Neuronal stem cell (in vitro differentiated cells): ENCODE results near the gene THEM4.

Source experiments
- DNase-seq: peaks from one replicate; pipeline ENCODE4 v3.0.0-alpha.2; 2013; ENCODE audit warnings: low spot score
- H2AFZ ChIP-seq: one replicate; pipeline ENCODE4 v1.6.1; 2013; ENCODE audit warnings: mild to moderate bottlenecking, low read length, inconsistent platforms
- H2AK5ac ChIP-seq: 2 replicates; pipeline ENCODE4 v1.6.1; 2013; ENCODE audit warnings: low read depth, mild to moderate bottlenecking, inconsistent platforms, low read length, moderate library complexity, mixed read lengths
- H2BK120ac ChIP-seq: 2 replicates; pipeline ENCODE4 v1.6.1; 2013; ENCODE audit warnings: low read depth, mild to moderate bottlenecking, inconsistent platforms, low read length, moderate library complexity, mixed read lengths
- H2BK12ac ChIP-seq: one replicate; pipeline ENCODE4 v1.6.1; 2013; ENCODE audit warnings: low read length, inconsistent platforms
- H2BK15ac ChIP-seq: 2 replicates; pipeline ENCODE4 v1.6.1; 2013; ENCODE audit warnings: mild to moderate bottlenecking, low read length, inconsistent platforms, mixed read lengths
- H2BK5ac ChIP-seq: one replicate; pipeline ENCODE4 v1.6.1; 2013; ENCODE audit warnings: inconsistent platforms, mild to moderate bottlenecking, low read length, moderate library complexity
- H3K14ac ChIP-seq: one replicate; pipeline ENCODE4 v1.6.1; 2013; ENCODE audit warnings: low read length, inconsistent platforms
- H3K18ac ChIP-seq: 2 replicates; pipeline ENCODE4 v1.6.1; 2013; ENCODE audit warnings: low read length, inconsistent platforms
- H3K23ac ChIP-seq: 2 replicates; pipeline ENCODE4 v1.6.1; 2013; ENCODE audit warnings: low read depth, mild to moderate bottlenecking, mixed read lengths, low read length, inconsistent platforms; ENCODE audit not compliant: poor library complexity
- H3K27ac ChIP-seq: replicated peaks from 3 replicates; pipeline ENCODE4 v1.5.1; 2013; ENCODE audit warnings: low read length, inconsistent platforms
- H3K27me3 ChIP-seq, 3 experiments: 2 replicates each; pipeline ENCODE4 v1.6.1; 2013; ENCODE audit warnings: low read length in 3 of 3, mild to moderate bottlenecking in 2 of 3, inconsistent platforms in 1 of 3, low read depth in 1 of 3, mixed read lengths in 1 of 3, moderate library complexity in 1 of 3; ENCODE audit not compliant: control insufficient read depth in 3 of 3, insufficient read depth in 3 of 3
- H3K36me3 ChIP-seq, 2 donors: replicated peaks in 1 of 2; 2 replicates each; pipeline ENCODE4 v1.6.1; 2013; ENCODE audit warnings: low read length in 2 of 2; ENCODE audit not compliant: control insufficient read depth in 2 of 2, insufficient read depth in 2 of 2
- H3K4ac ChIP-seq: 2 replicates; pipeline ENCODE4 v1.6.1; 2013; ENCODE audit warnings: inconsistent platforms, mild to moderate bottlenecking, low read length, moderate library complexity
- H3K4me1 ChIP-seq, 2 donors: 1 replicate in 1 of 2; 2 replicates in 1 of 2; pipeline ENCODE4 v1.6.1; 2013; ENCODE audit warnings: low read length in 2 of 2, low read depth in 1 of 2; ENCODE audit not compliant: control insufficient read depth in 2 of 2, insufficient read depth in 1 of 2
- H3K4me2 ChIP-seq: one replicate; pipeline ENCODE4 v1.6.1; 2013; ENCODE audit warnings: mild to moderate bottlenecking, low read length, inconsistent platforms; ENCODE audit not compliant: insufficient read depth, poor library complexity, severe bottlenecking
- H3K4me3 ChIP-seq, 2 donors: 2 replicates each; pipeline ENCODE4 v1.5.1; 2013; ENCODE audit warnings: low read length in 2 of 2, mild to moderate bottlenecking in 2 of 2, inconsistent platforms in 1 of 2, moderate library complexity in 1 of 2
- H3K79me1 ChIP-seq: one replicate; pipeline ENCODE4 v1.6.1; 2013; ENCODE audit warnings: low read depth, mild to moderate bottlenecking, inconsistent platforms, low read length, moderate library complexity
- H3K9ac ChIP-seq: one replicate; pipeline ENCODE4 v1.6.1; 2013; ENCODE audit warnings: mild to moderate bottlenecking, low read depth, low read length, inconsistent platforms; ENCODE audit not compliant: poor library complexity
- H3K9me3 ChIP-seq, 2 donors: replicated peaks in 1 of 2; 2 replicates each; pipeline versions ENCODE3 to v1.6.1; 2013; ENCODE audit warnings: low read length in 2 of 2, mild to moderate bottlenecking in 2 of 2, inconsistent platforms in 1 of 2, low read depth in 1 of 2, mixed read lengths in 1 of 2, moderate library complexity in 1 of 2; ENCODE audit not compliant: control insufficient read depth in 2 of 2, insufficient read depth in 1 of 2
- H4K8ac ChIP-seq: one replicate; pipeline ENCODE4 v1.6.1; 2013; ENCODE audit warnings: low read depth, mild to moderate bottlenecking, inconsistent platforms, low read length, moderate library complexity
- H4K91ac ChIP-seq: one replicate; pipeline ENCODE4 v1.6.1; 2013; ENCODE audit warnings: low read length, low read depth, mild to moderate bottlenecking, inconsistent platforms; ENCODE audit not compliant: poor library complexity
- WGBS, 2 donors: extraction: QIAGEN DNeasy Blood & Tissue Kit; methylation state at CpG; one replicate each; pipeline ENCODE4 v1.1.7; 2013; ENCODE audit warnings: missing lambda C conversion rate in 2 of 2, mixed read lengths in 1 of 2; ENCODE audit not compliant: insufficient read length in 2 of 2, insufficient replicate concordance in 1 of 2; ENCODE audit errors: extremely low coverage in 2 of 2; 5-methylcytosine and 5-hydroxymethylcytosine counted together

Gene THEM4

GRCh38 chr1:151944126-151944856, 35.0 kb upstream of the THEM4 start:
- Histone ChIP-seq H3K4ac (no peak overlapping the region), H3K9ac (peak overlapping the region; percentile 9), H2AFZ (no peak overlapping the region), H4K91ac (no peak overlapping the region), H2BK15ac (no peak overlapping the region), H3K36me3 (no peaks in the 10 kb centered on the region), H3K14ac (no peak overlapping the region), H3K79me1 (no peaks in the 10 kb centered on the region), H3K23ac (no peak overlapping the region), H3K18ac (no peak overlapping the region), H3K27me3 (peaks cover 0 to 14% (median 0%) of the 10 kb centered on the region in 3 experiments), H2BK12ac (no peak overlapping the region), H3K9me3 (no peaks in the 10 kb centered on the region), H3K4me2 (no peak overlapping the region), H2BK120ac (no peak overlapping the region), H3K27ac (no peak overlapping the region), H3K4me3 (no peak overlapping the region), H3K4me1 (peaks cover 0 to 2% of the 10 kb centered on the region in 2 donors), H2BK5ac (no peak overlapping the region), H4K8ac (no peak overlapping the region), H2AK5ac (no peak overlapping the region)
- WGBS, 2 donors, result no CpG with 5 or more reads among the region's 7 CpGs
- DNase-seq, result no peak

GRCh38 chr1:151943591-151943990, 34.3 kb upstream of the THEM4 start:
- no peak overlapping the region for H2BK12ac ChIP-seq
- H3K14ac ChIP-seq, result no peak overlapping the region
- H2BK5ac ChIP-seq, result no peak overlapping the region
- no peak overlapping the region for H3K23ac ChIP-seq
- no peak overlapping the region for H3K4me2 ChIP-seq
- H3K4ac ChIP-seq, result no peak overlapping the region
- peaks cover 0 to 2% of the 10 kb centered on the region in 2 donors for H3K4me1 ChIP-seq
- H3K27me3 ChIP-seq, result peaks cover 0 to 14% (median 2%) of the 10 kb centered on the region in 3 experiments
- H3K18ac ChIP-seq, result no peak overlapping the region
- H2BK120ac ChIP-seq, result no peak overlapping the region
- no peak overlapping the region for H3K4me3 ChIP-seq
- H2BK15ac ChIP-seq, result no peak overlapping the region
- no peaks in the 10 kb centered on the region for H3K36me3 ChIP-seq
- H3K27ac ChIP-seq, result no peak overlapping the region
- WGBS, 2 donors, result no CpG with 5 or more reads among the region's 1 CpG
- no peak overlapping the region for H2AK5ac ChIP-seq
- H4K91ac ChIP-seq, result no peak overlapping the region
- H4K8ac ChIP-seq, result no peak overlapping the region
- H3K9me3 ChIP-seq, result no peaks in the 10 kb centered on the region
- DNase-seq, result no peak
- no peak overlapping the region for H2AFZ ChIP-seq
- H3K79me1 ChIP-seq, result no peaks in the 10 kb centered on the region
- H3K9ac ChIP-seq, result no peak overlapping the region

- H3K79me1 ChIP-seq, result no peaks in the 10 kb centered on the region
- no peak overlapping the region for H4K8ac ChIP-seq
- no peak overlapping the region for H3K23ac ChIP-seq
- H3K36me3 ChIP-seq, result no peaks in the 10 kb centered on the region
- H2BK15ac ChIP-seq, result no peak overlapping the region
- H2AFZ ChIP-seq, result no peak overlapping the region
- H3K4me3 ChIP-seq, result no peak overlapping the region
- H3K18ac ChIP-seq, result no peak overlapping the region
- no peak overlapping the region for H3K4ac ChIP-seq
- H3K27ac ChIP-seq, result no peak overlapping the region
- H3K27me3 ChIP-seq, result peaks cover 0 to 16% (median 2%) of the 10 kb centered on the region in 3 experiments
- no peak overlapping the region for H2BK5ac ChIP-seq
- no peak for DNase-seq
- no peak overlapping the region for H3K9ac ChIP-seq
- no peaks in the 10 kb centered on the region for H3K9me3 ChIP-seq
- no peak overlapping the region for H2AK5ac ChIP-seq
- no peak overlapping the region for H3K4me2 ChIP-seq
- no peak overlapping the region for H2BK120ac ChIP-seq
- no peak overlapping the region for H4K91ac ChIP-seq
- no peak overlapping the region for H3K14ac ChIP-seq
- H3K4me1 ChIP-seq, result peaks cover 0 to 2% of the 10 kb centered on the region in 2 donors
- no peak overlapping the region for H2BK12ac ChIP-seq
- WGBS, 2 donors, result no CpG with 5 or more reads among the region's 1 CpG
Observed at GRCh38 chr1:151942882-151943281, 33.6 kb upstream of the THEM4 start.

GRCh38 chr1:151940541-151940940, 31.2 kb upstream of the THEM4 start:
- Histone ChIP-seq H3K36me3 (no peaks in the 10 kb centered on the region), H3K9me3 (no peaks in the 10 kb centered on the region), H3K27me3 (peaks cover 0 to 23% (median 2%) of the 10 kb centered on the region in 3 experiments), H3K4me1 (peaks cover 4% of the 10 kb centered on the region in 2 donors), H2BK5ac (no peak overlapping the region), H3K23ac (no peak overlapping the region), H4K91ac (no peak overlapping the region), H2AFZ (no peak overlapping the region), H2BK120ac (no peak overlapping the region), H2AK5ac (no peak overlapping the region), H3K4me2 (no peak overlapping the region), H3K27ac (no peak overlapping the region), H3K79me1 (no peaks in the 10 kb centered on the region), H3K4me3 (no peak overlapping the region), H3K4ac (no peak overlapping the region), H3K9ac (no peak overlapping the region), H2BK15ac (no peak overlapping the region), H4K8ac (no peak overlapping the region), H3K18ac (no peak overlapping the region), H3K14ac (no peak overlapping the region), H2BK12ac (no peak overlapping the region)
- no peak for DNase-seq
- WGBS, 2 donors, result no CpG with 5 or more reads among the region's 1 CpG
